GM18511 (cell line): ENCODE data around the gene PPP1R9A.

Experiments
- ATAC-seq: cut with Tn5 transposase; IDR thresholded peaks from one replicate; pipeline ENCODE4 v1.9.1; 2021; ENCODE audit warnings: mild to moderate bottlenecking, moderate library complexity; ENCODE audit not compliant: unreplicated experiment

Gene PPP1R9A

DNA sequence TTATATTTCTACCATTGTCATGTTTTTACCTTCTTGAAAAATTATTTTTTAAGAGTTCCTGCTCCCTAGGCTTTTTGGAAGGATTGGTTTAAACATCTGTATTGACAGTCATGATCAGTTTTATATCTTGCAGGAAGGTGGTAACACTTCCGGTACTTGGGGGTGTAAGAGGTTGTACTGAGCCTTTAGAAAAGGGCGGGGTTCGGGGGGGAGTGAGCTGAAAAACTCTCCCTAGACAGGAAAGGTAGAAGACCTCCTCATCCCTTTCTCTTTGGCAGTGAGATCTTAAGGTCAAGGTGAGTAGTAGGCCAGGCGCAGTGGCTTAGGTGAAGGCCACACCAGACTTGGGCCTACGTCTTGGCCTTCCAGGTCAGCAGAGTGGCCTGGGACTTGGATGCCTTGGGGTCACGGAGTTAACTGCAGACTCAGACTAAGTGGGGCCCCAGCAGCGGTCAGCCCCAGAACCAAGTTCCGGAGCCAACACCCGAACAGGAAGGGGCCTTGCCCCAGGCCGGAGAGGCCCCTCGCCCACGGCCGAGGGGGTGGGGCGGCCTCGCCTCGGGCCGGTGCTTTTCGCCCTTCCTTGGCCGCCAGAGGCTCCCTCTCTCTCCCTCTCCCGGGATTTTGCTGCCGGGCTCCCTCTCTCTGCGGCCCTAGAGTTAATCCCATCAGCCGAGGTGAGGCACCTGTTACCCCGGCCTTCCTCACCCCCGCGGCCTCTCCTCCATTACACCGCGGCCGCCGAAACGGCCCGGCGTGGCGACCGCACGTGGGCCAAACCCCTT, at the start of gene PPP1R9A:
TSS of gene PPP1R9A (plus strand) at position 569 of the 785 bp plus-strand sequence. CDS start 2,520 bp downstream, outside the sequence.
- no peak for ATAC-seq

GRCh38 chr7:94871132-94871531, 36.3 kb upstream of the PPP1R9A start:
- ATAC-seq: no peak

- ATAC-seq: no peak
These were observed 34.2 kb upstream of the PPP1R9A start for GRCh38 chr7:94873239-94873638.

GRCh38 chr7:94874036-94874785, 33.2 kb upstream of the PPP1R9A start:
- no peak for ATAC-seq

DNA sequence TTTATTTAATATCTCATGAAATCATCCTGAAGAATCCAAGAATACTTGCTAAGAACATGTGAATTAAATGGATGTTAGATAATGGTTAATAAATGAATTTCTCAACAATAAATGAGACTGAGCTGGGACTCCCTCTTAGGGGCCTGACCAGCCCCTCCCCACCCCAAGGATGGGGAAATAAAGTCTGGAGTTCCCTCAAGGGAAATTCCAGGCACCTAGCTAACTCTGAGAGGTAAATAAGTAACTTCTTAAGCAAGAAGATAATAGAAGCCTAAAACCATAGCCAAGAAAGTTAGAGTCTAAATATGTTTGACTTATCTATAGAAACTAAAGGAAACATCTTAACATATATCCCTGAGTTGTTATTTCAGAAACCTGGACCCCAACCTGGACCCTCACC, 32.2 kb upstream of the PPP1R9A start:
- ATAC-seq: no peak

DNA sequence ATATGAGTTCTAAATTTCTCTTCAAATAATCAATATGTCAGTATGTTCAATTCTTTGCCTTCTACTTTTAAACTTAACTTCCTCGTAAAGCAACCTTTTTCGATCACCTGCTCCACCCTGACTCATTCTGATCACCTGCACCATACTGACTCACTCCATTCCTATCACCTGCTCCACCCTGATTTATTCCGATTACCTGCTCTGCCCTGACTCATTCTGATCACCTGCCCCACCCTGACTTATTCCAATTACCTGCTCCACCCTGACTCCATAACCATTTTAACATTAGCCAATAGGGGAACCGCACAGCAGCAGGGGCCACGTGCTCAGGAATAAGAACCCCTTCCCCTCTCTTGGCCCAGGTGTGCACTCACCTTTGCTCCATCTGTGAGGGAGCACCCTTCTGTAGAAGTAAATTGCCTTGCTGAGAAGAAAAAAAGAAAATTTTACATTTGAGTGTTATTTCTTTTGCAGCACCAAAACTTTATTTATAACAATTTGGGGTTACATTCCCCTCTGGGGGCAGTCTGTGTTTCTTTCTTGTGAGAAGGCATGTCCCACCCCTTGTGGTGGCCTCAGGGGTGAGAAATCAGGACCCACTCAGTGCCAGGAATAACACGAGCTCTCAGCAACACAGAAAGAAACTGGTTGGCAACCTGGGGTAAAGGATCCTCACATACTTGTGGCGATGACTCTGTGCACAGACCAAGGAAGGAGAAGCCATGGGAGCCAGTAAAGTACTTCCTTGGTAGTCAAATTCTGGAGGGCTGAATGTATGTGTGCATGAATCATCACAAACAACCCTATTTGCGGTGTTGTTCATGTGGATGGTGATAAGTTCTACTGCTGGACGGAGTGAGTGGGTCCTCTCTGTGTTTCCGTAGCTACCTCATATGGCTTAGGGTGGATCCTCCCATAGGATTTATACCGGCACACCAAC, 29.4 kb upstream of the PPP1R9A start:
- no peak for ATAC-seq

GRCh38 chr7:94882891-94883290, 24.5 kb upstream of the PPP1R9A start:
- ATAC-seq: no peak

DNA sequence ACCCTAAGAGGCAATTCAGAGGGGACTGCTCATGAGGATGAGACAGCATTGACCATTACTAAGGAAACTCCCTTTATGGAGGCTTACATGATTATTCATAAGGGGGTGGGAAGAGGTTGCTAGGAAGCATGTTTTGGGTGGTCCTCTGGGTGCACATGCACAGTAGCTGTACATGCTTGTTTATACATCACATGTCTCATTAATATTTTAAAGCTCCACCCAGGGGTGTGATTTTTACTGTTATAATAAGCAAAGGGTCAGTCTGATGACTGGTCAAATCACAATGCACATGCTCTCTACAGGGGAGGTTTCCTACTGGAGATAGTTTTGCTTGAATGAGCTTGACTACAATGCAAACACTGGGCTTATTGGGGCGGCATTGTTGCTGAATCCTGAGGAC, 23.8 kb upstream of the PPP1R9A start:
- ATAC-seq: no peak

- no peak for ATAC-seq
These were observed 18.8 kb upstream of the PPP1R9A start for GRCh38 chr7:94888551-94888950.

GRCh38 chr7:94888995-94889523, 18.3 kb upstream of the PPP1R9A start:
- ATAC-seq: no peak

DNA sequence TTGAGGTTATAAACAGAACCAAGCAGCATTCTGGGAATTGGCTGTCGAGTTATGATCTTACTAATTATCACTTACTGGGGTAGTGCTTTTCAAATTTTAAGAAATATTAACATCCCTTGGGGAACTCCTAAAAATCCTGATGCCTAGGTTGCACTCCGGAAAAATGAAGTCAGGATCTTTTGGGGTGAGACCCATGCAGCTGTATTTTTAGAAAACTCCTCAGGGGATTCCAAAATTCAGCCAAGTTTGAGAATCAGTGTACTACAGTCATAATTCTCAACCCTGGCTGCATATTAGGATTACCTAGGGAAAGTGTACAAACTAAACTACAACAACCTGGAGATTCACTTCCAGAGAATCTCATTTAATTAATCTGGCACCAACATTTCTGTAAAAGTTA, 17.2 kb upstream of the PPP1R9A start:
- no peak for ATAC-seq

DNA sequence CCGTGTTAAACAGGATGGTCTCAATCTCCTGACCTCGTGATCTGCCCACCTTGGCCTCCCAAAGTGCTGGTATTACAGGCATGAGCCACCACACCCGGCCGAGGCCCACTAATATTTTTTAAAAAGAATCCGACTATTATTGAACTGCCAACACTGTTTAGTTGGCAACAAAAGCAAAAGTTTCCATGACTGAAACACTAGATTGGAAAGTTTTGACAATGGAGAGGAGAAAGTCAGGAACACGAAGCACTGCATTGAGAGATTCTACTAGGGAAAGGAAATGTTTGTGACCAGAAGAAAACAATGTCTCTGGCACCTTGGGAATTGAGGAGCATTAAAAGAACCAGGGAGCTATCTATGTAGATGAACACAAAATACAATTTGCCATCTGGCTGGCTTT, 13.7 kb upstream of the PPP1R9A start:
- ATAC-seq: no peak

GRCh38 chr7:94897541-94897940, 9.9 kb upstream of the PPP1R9A start:
- ATAC-seq: no peak

DNA sequence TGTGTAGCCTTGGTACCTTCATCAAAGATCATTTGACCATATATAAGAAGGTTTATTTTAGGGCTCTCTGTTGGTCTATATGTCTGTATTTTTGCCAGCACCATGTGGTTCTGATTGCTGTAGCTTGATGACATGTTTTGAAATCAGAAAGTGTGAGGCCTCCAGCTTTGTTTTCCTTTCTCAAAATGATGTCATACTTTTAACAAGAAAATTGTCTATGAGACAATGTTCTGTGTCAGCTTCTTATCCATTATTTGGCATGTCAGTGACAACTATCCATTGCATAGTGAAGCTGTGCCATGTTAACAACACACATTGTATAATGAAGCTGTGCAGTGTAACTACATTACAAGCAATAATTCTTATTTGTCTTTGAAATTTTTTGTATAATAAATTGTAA, 9.1 kb upstream of the PPP1R9A start:
- ATAC-seq: no peak

DNA sequence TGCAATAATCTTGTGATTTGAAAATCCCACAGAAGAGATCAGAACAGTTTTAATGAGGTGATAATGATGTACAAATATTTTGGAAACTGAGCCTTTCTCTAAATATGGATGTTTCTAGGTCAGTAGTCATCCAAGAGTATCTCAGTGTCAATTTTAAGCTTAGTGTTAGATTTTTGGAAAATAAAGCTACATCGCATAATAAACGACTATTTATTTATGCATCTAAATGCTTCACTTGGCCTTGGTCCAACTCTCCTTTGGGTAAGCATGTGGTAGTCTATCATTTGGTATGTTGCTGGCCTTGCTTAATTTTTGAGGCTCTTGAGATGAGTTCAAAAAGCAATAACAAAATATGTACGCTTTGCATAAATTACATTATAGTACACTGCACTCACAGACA, 5.4 kb upstream of the PPP1R9A start:
- no peak for ATAC-seq

GRCh38 chr7:94903971-94904370, 3.4 kb upstream of the PPP1R9A start:
- no peak for ATAC-seq

- ATAC-seq: no peak
These were observed 2.4 kb upstream of the PPP1R9A start for GRCh38 chr7:94904982-94905381.

- no peak for ATAC-seq
These were observed 1.1 kb upstream of the PPP1R9A start for GRCh38 chr7:94906065-94906851.

- ATAC-seq: no peak
These were observed 473 bp downstream of the PPP1R9A start for GRCh38 chr7:94907811-94908322.
